ENCODE data around the gene BSDC1. TPM values are rescaled to one million over a fixed set of nuclear protein-coding genes. Genes with fewer than 3 reads are reported as not detected.
"Not testable (repeated sequence)": the region's sequence is repeated elsewhere in the genome, so short reads cannot be mapped to it uniquely, and the experiment has no call there.

BSDC1 gene, protein sequence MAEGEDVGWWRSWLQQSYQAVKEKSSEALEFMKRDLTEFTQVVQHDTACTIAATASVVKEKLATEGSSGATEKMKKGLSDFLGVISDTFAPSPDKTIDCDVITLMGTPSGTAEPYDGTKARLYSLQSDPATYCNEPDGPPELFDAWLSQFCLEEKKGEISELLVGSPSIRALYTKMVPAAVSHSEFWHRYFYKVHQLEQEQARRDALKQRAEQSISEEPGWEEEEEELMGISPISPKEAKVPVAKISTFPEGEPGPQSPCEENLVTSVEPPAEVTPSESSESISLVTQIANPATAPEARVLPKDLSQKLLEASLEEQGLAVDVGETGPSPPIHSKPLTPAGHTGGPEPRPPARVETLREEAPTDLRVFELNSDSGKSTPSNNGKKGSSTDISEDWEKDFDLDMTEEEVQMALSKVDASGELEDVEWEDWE
- total RNA-seq = 38.6 and 41.5 TPM in 2 replicates
- long read RNA-seq, full-length matches to known transcripts = 9 of 26 reads
- long read RNA-seq, partial matches to known transcripts = 12 of 26 reads
- long read RNA-seq, other reads (novel, unspliced or antisense) = 5 of 26 reads

DNA sequence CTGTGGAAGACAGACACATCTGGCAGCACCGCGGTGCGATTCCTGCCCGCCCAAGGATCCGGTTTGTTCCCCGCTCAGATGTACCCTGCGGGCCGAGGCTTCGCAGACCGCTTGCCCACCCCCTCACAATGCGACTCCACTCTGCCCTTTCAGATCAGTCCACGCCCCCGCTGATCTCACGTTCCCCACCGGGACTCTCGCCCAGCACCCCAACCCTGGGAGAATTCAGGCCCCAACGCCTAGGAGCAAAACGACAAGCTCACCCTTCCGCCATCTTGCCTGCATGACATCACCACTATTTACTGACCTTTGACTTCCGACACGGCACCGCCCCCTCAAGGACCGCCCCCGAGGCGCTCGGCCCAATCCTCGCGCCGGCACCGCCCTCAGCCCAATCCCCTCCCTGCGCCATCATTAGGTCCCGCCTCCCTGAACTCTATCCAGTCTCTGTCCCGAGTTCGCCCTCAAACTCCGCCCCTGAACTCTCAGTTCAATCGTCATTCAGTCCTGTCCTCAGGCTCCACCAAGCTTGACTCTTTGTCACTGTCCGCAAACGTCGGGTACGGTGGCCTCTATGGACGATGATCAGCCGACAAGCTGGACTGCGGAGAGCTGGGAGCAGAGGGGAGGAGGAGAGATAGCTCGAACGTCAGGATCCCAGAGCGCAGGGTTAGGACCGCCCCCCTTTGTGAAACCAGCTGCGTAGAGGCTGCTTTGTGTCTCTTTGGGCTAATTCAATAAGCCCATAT lies at the start of gene BSDC1:
Gene BSDC1, minus strand, starts transcription at position 301 of the 749 bp plus-strand sequence. Its CDS starts 27 bp downstream, at position 274.
- no peaks in the 10 kb centered on the region for H3K36me3 Mint-ChIP-seq (ENCODE audit: low read depth)
- H3K4me3 Mint-ChIP-seq = peak within 1 kb of the TSS; percentile 93
- H3K27ac Mint-ChIP-seq (ENCODE audit: unreplicated experiment) = peak within 1 kb of the TSS; percentile 100
- H3K27me3 Mint-ChIP-seq (ENCODE audit: low read depth) = no peaks in the 10 kb centered on the region
- H3K4me1 Mint-ChIP-seq = peaks cover 25% of the 10 kb centered on the region
- TF ChIP-seq, protein P1, sequence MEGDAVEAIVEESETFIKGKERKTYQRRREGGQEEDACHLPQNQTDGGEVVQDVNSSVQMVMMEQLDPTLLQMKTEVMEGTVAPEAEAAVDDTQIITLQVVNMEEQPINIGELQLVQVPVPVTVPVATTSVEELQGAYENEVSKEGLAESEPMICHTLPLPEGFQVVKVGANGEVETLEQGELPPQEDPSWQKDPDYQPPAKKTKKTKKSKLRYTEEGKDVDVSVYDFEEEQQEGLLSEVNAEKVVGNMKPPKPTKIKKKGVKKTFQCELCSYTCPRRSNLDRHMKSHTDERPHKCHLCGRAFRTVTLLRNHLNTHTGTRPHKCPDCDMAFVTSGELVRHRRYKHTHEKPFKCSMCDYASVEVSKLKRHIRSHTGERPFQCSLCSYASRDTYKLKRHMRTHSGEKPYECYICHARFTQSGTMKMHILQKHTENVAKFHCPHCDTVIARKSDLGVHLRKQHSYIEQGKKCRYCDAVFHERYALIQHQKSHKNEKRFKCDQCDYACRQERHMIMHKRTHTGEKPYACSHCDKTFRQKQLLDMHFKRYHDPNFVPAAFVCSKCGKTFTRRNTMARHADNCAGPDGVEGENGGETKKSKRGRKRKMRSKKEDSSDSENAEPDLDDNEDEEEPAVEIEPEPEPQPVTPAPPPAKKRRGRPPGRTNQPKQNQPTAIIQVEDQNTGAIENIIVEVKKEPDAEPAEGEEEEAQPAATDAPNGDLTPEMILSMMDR (conservative IDR thresholded peaks at IDR 0.05) = no peak
- peak; percentile 99 for DNase-seq (ENCODE audit: low read depth, low spot score)
- no peaks in the 10 kb centered on the region for H3K9me3 Mint-ChIP-seq

DNA sequence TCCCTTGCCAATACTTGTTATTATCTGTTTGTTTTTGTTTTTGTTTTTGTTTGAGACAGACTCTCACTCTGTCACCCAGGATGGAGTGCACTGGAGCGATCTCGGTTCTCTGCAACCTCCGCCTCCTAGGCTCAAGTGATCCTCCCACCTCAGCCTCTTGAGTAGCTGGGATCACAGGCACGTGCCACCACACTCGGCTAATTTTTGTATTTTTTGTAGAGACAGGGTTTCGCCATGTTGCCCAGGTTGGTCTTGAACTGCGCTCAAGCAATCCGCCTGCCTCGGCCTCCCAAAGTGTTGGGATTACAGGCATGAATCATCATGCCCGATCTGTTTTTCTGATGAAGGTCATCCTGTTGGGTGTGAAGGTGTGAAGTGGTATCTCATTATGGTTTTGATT lies 47.2 kb upstream of the BSDC1 start:
- H3K27me3 Mint-ChIP-seq (ENCODE audit: low read depth) = peaks cover 37% of the 10 kb centered on the region
- not testable (repeated sequence) for H3K4me1 Mint-ChIP-seq; H3K27ac Mint-ChIP-seq (ENCODE audit: unreplicated experiment); DNase-seq (ENCODE audit: low read depth, low spot score); H3K4me3 Mint-ChIP-seq; H3K9me3 Mint-ChIP-seq; H3K36me3 Mint-ChIP-seq (ENCODE audit: low read depth)

DNA sequence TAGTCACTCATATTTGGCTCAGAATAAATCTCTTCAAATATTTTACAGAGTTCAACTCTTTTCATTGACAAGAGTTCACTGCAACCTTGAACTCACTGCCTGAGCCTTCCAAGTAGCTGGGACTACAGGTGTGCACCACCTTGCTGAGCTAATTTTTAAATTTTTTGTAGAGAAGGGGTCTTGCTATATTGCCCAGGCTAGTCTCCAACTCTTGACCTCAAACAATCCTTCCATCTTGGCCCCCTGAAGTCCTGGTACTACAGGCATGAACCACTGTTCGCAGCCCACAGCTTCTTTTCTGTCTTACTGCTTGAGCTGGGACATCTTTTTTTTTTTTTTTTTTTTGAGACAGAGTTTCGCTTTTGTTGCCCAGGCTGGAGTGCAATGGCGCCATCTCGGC lies 44.5 kb upstream of the BSDC1 start:
- H3K4me1 Mint-ChIP-seq; H3K4me3 Mint-ChIP-seq; H3K9me3 Mint-ChIP-seq; DNase-seq (ENCODE audit: low read depth, low spot score); H3K27ac Mint-ChIP-seq (ENCODE audit: unreplicated experiment); H3K36me3 Mint-ChIP-seq (ENCODE audit: low read depth): not testable (repeated sequence)
- H3K27me3 Mint-ChIP-seq (ENCODE audit: low read depth) = peaks cover 36% of the 10 kb centered on the region

DNA sequence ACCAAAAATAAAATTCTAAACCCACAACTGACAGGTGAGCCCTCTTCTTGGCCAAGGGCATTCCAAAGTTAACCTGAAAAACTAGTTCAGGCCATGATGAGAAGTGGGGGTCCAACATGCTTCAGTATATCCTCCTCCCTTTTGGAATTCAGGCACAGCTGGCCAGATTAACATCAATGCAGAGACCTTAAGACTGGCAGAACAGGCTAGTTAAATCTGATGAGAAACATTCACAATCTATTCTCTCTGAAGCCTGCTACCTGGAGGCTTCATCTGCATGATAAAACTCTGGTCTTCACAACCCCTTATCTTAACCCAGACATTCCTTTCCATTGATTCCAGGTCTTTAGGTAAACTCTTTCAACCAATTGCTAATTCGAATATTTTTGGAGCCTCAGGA lies 43.9 kb upstream of the BSDC1 start:
- no peak overlapping the region for H3K4me3 Mint-ChIP-seq
- H3K27me3 Mint-ChIP-seq (ENCODE audit: low read depth) = peaks cover 36% of the 10 kb centered on the region
- TF ChIP-seq, protein P1 (conservative IDR thresholded peaks at IDR 0.05) = no peak
- no peak for DNase-seq (ENCODE audit: low read depth, low spot score)
- no peaks in the 10 kb centered on the region for H3K36me3 Mint-ChIP-seq (ENCODE audit: low read depth)
- no peaks in the 10 kb centered on the region for H3K4me1 Mint-ChIP-seq
- no peak overlapping the region for H3K27ac Mint-ChIP-seq (ENCODE audit: unreplicated experiment)
- peaks cover 2% of the 10 kb centered on the region for H3K9me3 Mint-ChIP-seq

DNA sequence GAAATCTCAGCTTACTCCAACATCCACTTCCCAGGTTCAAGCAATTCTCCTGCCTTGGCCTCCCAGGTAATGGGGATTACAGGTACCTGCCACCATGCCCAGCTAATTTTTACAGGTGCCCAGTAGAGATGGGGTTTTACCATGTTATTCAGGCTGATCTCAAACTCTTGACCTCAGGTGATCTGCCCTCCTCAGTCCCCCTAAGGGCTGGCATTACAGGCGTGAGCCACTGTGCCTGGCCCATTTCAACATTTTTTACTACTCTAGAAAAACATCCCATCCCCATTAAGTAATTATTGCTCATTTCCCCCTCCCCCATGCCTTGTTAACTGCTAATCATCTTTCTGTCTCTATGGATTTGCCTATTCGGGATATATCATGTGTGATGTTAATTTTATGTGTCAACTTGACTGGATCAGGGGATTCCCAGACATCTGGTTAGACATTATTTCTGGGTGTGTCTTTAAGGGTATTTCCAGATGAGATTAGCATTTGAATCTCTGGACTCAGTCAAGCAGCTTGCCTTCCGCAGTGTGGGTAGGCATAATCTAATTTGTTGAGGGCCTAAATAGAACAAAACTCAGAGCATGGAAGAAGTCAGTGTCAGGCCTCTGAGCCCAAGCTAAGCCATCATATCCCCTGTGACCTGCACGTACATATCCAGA lies 37.6 kb upstream of the BSDC1 start:
- Mint-ChIP-seq H3K27ac (ENCODE audit: unreplicated experiment) (no peak overlapping the region), H3K36me3 (ENCODE audit: low read depth) (no peaks in the 10 kb centered on the region)

More for the DNA sequence above, 37.6 kb upstream of the BSDC1 start:
- peaks cover 32% of the 10 kb centered on the region for H3K27me3 Mint-ChIP-seq (ENCODE audit: low read depth)
- DNase-seq (ENCODE audit: low read depth, low spot score) = no peak
- TF ChIP-seq, protein P1 (conservative IDR thresholded peaks at IDR 0.05) = no peak
- H3K4me1 Mint-ChIP-seq = no peaks in the 10 kb centered on the region
- no peaks in the 10 kb centered on the region for H3K9me3 Mint-ChIP-seq
- H3K4me3 Mint-ChIP-seq = no peak overlapping the region

Measured in neural crest cell (in vitro differentiated cells).